Non-pigmented ciliary epithelial cell (primary cell): ENCODE data around the gene NRSN2.

ENCODE experiments used
- DNase-seq: peaks from one replicate; pipeline ENCODE4 v3.0.0-alpha.2; 2010; ENCODE audit warnings: low read depth

NRSN2 gene, protein sequence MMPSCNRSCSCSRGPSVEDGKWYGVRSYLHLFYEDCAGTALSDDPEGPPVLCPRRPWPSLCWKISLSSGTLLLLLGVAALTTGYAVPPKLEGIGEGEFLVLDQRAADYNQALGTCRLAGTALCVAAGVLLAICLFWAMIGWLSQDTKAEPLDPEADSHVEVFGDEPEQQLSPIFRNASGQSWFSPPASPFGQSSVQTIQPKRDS

DNA sequence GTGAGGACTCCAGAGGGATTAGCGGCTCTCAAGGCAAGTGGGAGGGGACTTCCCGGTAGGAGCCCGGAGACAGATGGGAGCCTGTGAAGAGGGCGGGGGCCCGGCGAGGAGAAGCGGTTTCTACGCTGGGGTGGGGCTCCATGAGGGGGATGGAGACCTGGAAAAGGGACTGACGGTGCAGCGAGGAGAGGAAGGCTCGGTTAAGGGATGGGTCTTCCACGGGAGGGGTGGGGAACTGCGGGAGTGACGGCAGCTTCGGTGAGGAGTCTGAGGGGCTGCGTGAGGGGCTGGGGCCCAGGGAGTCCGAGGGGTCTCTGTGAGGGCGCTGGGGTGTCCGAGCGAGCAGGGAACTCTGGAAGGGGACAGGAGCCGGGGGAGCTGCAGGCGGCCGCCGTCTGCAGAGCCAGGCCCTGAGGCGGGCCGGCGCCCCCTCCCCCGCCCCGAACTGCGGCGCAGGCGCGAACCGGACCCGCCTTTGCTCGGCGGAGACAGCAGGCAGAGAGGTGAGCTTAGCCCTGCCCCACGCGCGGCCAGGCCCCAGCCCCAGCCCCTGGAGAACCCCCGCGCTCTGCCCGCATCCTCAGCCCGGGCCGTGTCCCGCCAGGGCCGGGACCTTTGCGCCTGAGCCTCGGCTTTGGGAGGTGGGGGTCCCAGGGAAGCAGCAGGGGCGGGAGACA lies at the start of gene NRSN2:
Gene NRSN2, plus strand, starts transcription at position 472 of the 677 bp plus-strand sequence. CDS start 2,533 bp downstream, outside the sequence.
- no peak for DNase-seq

DNA sequence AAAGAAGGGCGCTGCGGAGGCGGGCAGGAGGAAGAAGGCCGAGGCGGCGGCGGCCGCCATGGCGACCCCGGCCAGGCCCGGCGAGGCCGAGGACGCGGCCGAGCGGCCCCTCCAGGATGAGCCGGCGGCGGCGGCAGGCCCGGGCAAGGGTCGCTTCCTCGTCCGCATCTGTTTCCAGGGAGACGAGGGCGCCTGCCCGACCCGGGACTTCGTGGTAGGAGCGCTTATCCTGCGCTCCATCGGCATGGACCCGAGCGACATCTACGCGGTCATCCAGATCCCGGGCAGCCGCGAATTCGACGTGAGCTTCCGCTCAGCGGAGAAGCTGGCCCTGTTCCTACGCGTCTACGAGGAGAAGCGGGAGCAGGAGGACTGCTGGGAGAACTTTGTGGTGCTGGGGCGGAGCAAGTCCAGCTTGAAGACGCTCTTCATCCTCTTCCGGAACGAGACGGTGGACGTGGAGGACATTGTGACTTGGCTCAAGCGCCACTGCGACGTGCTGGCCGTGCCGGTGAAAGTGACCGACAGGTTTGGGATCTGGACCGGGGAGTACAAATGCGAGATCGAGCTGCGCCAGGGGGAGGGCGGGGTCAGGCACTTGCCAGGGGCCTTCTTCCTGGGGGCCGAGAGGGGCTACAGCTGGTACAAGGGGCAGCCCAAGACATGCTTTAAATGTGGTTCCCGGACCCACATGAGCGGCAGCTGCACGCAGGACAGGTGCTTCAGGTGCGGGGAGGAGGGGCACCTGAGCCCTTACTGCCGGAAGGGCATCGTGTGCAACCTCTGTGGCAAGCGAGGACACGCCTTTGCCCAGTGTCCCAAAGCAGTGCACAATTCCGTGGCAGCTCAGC lies 48.8 kb upstream of the NRSN2 start:
- no peak for DNase-seq

DNA sequence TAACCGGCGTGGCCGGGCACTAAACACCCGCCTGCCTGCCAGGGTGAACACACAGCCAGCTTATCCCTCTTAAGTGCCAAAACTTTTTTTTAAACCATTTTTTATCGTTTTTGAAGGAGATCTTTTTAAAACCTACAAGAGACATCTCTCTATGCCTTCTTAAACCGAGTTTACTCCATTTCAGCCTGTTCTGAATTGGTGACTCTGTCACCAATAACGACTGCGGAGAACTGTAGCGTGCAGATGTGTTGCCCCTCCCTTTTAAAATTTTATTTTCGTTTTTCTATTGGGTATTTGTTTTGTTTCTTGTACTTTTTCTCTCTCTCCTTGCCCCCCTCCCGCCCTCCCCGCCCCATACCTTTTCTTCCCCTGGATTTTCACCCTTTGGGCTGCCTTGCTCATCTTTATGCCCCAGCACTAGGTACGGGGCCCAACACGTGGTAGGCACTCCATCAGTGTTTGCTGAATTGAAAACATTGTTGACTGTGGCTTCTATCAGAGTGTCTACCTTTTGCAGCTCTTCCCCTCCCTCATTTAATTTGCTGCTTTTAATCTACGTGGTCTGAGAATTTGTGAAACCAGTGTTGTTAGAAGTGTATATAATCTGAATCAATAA lies 48.0 kb upstream of the NRSN2 start:
- DNase-seq = no peak

DNA sequence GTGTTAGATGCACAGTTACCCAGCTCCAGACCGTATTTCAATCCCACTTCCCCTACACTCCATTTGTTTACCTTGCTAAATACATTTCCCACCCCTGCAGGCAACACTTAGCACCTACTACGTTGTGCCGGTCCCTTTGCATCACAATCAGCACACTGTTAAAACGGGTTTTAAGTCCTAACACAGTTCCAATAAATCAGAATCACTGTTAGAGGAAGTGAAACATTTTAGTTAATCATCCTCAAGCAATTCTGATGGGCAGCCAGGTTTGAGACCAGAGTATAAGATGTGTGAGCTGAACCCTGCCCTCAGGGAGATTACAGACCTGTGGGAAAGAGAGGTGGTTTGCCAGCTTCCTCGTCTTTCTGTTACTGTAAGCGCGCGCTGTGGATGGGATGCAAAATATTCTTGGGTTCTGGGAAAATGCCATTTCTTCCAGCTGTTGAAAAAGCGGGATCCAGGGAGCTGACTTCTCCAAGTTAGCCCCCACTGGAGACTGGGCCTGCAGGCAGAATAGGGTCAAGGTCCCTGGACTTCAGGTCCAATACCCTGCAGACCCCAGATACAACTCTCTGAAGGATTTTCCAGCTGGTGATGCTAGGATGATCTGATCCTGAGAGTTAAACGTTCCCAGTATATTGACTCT lies 46.4 kb upstream of the NRSN2 start:
- no peak for DNase-seq

DNA sequence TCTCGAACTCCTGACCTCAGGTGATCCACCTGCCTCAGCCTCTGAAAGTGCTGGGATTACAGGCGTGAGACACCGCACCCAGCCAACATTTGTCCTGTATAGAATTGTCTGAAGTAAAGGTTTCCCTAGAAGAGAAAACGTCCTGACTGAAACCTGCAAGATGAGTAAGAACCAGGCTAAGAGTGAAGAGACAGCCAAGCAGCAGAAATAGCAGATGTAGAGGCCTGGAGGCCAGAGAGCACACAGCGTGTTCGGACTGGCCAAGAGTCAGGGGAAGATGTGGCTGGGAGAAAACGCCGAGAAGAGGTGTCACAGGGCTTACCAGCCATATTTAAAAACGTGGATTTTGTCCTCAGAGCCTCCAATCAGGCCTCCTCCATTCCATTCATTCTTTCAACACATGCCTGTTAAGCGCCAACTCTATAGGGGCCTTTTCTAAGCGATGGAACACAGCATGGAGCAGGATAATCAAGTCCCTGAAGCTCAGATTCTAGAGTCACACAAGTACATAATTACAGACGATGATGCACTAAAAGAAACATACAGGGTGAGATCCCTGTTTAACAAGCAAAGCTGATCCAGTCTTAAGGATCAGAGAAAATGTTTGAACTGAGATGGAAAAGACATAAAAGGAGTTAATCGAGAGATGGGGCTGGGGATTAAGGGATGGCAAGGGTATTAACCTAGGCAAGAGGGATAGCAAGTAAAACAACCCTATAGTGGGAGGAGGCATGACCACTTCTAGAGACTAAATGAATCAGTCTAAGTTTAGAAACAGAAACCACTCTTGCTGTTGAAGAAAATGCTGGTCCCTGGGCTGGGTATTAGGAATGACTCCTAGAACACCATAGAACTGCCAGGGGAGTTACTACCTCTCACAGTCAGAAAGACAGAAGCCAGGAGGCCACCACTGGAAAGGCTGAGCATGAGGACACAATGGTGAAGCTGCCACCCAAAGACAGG lies 44.7 kb upstream of the NRSN2 start:
- DNase-seq = no peak

DNA sequence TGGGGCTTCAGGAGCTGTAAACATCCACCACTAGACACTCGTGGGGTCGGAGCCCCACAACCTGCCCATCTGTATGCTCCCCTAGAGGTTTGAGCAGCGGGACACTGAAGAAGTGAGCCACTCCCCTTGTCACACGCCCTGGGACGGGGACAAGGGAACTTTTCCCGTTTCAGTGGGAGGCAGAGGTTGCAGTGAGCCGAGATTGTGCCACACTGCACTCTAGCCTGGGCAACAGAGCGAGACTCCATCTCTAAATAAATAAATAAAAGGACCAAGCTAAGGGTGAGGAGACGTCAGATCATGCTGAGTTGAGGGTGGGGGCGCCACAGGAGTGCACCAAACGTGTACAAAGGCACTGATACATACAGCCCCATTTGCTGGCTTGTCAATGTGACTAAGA lies 41.2 kb upstream of the NRSN2 start:
- no peak for DNase-seq

DNA sequence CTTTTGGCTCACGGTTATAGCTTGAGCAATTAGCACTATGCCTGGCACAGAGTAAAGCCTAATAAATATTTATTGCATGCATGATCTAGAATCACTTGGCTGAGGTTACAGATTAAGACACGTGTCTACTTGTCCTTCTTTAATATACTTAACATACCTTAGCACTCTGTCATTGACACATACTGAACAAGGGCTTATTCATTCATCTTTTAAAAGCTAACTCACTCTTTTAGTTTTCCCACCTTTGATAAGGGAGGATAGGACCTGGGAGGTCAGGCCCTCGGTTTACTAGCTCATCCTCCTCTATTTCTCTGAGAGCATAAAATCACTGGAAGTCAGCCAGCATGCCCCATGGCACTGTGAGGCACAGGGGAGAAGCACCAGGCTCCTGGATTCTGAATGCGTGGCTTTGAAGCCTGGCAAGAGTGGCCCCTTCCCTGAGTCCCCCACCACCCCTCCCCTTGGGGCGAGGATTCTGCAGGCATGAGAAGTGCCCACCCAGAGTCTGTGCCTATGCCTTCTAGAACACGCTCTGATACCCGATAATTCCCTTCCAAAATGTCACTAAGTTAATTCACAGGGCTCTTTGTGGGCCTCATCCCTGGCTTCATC lies 38.4 kb upstream of the NRSN2 start:
- no peak for DNase-seq

DNA sequence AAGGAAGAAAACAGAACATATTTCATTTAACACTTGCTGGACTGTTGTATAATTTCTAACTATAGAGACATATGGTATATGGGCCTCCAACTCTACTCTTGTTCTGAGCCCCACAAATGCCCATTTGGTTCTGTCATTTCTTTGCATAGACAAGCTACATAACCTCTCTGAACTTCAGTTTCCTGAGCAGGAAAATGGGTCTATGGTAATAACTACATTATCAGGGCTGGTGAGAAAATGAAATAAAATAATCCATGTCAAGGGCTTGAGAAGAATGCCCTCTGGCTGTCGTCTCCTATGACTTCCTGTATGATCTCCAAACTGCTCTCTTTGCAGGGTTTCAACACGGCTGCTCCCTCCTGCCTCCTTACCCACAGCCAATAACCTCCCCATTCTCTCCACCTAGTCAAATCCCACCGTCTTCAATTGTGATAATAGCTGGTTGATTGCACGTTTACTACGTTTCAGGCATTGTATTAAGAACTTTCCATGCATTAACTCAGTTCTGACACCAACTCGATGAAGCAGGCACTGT lies 37.5 kb upstream of the NRSN2 start:
- DNase-seq = no peak

DNA sequence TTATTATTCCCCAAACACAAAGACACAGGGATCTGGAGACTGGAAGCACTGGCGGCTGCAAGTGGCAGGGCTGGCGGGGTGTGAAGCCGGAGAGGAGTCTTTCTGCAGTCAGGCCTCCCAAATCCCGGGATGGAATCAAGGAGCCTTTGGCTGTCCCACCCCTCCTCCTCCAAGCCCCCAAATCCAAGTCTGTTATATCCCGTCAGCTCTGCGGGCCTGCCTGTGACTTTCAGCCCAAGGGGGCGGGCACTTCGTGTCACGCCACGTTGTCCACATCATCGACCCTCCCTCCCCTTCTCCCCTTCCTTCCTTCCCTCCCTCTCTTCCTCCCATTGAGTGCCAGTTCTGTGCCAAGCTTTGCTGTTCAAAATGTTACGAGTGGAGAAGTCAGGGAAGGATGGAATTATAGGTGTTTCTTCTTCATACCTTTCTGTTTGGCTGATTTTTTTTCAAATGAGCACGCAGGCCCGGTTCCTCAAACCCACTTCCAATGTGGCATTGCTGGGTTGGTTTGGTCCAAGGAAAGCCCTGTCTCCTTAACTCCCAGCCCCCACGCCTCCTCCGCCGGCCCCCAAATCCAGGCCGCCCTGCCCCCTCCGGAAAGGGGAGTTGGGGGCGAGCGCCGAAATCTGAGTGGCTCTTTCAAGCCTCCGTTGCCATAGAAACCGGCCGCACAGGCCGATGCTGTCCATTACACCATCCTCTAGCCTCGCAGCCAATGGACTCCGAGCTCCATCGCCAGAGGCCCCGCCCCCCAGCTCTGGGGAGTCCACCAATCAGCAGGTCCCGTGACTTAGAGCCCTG lies 36.9 kb upstream of the NRSN2 start:
- DNase-seq = peak; percentile 99

DNA sequence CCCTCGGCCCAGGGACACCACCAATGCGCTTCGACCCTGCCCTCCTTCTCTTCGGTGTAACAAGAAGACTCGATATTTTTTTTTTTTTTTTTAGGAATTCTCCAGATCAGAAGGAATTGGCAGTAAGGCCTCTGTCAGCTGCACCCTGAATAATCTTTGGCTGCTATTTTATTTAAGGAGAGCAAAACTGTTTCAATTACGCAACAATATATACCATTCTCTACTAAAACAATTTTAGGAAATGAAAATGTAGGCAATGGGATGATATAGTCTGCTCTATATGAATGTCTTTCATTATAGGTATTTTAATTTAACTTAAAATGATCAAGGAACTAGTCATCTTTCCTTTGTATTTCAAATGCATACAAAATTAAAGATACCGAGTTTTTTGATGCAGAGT lies 36.3 kb upstream of the NRSN2 start:
- no peak for DNase-seq

DNA sequence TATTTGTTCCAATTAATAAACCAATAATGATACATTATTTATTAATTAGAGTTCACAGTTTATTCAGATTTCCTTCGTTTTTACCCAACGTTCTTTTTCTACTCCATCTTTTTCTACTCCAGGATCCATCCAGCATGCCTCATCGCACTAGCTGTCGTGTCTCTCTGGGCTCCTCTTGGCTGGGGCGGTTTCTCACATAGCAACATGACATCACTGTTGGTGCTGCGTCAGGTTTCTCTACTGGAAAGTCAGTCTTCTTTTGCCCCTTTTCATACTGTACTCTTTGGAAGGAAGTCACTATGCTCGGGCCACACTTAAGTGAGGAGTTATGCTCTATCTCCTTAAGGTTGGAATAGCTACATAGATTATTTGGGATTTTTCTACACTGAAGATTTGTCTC lies 35.3 kb upstream of the NRSN2 start:
- no peak for DNase-seq

DNA sequence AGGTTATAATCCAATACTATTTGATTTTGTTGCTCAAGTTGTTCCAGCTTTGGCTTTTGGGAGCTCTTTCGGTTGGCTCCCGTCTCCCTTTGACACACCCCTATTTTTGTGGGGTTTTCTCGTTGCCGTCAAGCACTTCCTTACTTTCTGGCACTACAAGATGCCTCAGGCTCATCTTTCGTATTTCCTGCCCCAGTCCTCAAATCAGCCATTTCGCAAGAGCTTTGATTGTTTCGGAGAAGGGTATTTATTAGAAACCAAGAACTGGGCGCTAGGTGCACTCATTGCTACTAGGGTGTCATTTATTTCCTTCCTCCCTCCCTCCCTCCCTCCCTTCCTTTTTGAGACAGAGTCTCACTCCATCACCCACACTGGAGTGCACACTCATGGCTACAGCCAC lies 34.8 kb upstream of the NRSN2 start:
- no peak for DNase-seq

DNA sequence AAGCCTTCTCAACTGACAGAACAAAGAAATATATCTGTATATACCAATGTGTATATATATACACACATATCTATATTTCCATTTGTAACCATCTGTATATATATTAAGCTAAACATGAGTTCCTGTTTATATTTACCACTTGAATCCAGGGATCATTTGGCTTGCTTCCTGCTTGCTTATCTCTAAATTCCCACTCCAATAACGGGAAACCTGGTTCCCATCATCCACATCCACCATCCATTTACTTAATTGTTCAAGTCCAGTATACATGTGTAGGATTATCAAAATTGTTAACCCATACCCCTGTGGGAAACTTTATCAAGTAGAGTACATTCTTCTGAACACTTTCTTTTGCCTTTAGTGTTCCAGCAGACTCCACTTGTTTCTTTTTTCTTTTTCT lies 34.0 kb upstream of the NRSN2 start:
- no peak for DNase-seq

DNA sequence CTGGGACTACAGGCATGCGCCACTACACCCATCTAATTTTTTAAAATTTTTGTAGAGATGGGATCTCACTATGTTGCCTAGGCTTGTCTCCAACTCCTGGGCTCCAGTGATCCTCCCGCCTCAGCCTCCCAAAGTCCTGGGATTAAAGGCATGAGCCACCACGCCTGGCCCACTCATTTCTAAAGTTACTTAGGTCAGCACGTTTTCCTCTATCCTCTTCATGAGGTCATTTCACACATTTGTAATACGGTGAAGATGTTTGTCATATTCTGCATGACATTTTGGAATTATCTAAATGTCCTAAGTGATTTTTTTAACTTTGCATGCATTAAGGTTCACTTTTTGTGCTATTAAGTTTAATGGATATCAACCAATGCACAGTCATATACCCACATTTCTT lies 33.5 kb upstream of the NRSN2 start:
- no peak for DNase-seq

DNA sequence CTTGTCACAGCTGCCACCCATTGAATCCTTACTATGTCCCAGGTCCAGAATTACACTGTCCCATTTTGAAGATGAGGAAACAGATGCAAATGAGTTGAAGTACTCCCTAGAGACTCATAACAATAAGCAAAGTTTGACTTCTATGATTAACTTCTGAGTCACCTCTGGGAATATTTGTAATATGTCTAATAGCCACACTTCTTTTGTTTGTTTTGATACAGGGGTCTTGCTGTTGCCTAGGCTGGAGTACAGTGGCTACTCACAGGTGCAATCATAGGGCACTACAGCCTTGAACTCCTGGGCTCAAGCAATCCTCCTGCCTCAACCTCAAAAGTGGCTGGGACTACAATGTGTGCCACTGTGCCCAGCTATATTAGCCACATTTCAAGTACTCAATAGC lies 33.0 kb upstream of the NRSN2 start:
- DNase-seq = no peak

DNA sequence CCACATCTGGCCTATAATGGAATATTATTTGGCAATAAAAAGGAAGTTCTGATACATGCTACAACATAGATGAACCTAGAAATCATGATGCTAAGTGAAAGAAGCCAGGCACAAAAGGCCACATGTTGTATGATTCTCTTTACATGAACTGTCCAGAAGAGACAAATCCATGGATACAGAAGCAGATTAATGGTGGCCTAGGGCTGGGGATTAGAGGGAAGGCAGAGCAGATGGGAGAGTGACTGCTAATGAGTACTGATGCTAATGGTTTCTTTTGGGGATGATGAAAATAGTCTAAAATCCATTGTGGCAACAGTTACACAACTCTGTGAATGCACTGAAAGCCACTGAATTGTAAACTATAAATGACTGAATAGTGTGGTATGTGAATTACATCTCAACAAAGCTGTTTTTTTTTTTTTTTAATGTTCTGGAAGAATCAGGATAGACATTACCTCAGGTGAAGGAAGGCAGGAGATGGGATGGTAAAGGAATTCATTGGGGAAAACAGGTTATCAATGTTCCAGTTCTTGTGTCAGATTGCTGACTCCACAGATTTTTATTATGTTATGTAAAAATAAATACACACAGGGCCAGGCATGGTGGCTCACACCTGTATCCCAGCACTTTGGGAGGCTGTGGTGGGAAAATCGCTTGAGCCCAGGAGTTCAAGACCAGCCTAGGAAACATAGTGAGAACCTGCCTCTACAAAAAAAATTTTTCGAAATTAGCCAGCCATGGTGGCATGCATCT lies 30.4 kb upstream of the NRSN2 start:
- DNase-seq = no peak

DNA sequence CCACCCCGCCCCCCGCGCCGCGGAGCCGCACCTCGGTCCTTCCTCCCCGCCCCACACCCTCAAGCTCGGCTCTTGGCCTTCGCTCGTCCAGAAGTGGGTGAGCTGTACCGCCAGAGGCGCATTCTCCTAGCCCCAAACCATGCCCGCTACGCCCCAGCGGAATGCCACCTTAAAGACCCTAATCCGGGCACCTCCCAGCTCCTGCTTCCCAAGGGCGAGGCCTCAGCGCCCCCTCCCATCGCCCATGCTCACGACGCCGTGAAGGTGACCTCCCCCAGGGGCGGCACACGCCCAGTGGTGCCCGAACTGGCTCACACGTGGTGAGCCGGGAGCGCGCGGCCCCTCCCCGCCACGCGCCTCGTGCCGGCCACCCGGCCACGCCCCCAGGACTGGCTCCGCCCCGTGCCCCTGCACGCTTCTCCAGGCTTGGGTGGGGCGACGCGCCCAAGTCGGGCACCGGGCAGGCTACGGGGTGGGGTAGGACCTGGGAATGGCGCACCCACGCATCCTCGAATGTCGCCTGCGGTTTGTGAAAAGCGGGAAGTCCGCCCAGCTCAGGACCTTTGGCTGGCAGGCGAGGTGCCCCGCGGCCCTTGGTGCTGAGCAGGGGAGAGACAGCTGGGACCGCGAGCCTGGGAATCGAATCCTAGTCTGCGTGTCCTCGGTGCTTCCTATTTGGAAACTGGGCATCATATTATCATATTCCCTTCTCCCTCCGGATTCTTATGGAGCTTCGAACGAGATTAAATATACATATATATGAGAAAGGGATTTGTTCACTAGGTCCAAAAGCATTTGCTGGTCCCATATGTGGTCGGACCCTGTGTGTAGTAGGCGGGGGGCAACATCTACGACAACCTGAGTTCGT lies 22.5 kb upstream of the NRSN2 start:
- DNase-seq = no peak
